GM21381 (cell line): ENCODE data around the gene ANKS3.

ENCODE experiments used
- ATAC-seq: cut with Tn5 transposase; IDR thresholded peaks from one replicate; pipeline ENCODE4 v1.9.1; 2021; ENCODE audit warnings: mild to moderate bottlenecking, moderate library complexity; ENCODE audit not compliant: unreplicated experiment

ANKS3 gene

GRCh38 chr16:4697848-4698291 is 36.2 kb downstream of the ANKS3 start:
- ATAC-seq, result no peak

DNA sequence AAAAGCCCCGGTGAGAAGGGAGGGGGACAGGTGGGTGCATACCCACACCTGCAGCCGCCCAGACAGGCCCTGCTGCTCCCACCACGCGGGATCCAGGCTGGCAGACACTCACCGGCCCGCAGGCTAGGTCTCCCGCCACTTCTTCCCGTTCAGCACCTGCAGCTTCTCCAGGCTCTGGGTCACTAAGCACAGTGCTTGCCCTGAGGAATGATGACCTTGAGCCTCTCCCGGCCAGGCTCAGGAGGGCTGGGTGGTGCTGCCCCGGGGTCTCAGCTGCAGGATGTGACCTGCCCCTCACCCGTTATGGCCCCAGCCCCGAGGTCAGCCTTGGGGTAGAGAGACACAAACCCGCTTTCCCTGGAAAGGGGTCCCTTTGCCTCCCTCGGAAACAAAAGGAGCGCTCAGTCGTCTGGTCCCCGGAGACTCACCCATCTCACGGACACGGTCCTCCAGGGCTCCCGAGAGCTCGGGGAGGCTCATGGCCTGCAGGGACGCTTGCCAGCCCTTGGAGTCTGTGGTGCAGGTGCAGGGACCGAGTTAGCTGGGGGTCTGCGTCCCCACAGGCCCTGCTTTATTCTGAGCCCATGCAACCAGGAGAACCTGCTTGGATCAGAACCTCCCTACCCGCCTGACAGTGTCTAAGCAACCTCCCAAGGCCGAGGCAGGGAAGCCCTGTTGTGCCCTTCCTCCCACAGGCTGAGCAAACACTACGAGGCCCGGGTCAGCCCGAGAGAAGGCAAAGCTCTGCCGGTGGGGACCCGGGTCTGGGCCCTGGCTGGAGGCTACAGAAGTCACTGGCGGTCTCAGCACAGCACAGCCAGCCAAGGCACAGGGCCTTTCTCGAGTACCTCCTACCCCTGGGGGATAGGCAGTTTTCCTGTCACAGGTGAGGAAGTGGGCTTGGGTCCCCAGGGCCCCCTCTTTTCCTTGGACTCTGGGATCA is 36.9 kb downstream of the ANKS3 start:
- ATAC-seq, result no peak

- ATAC-seq, result no peak
Measured at GRCh38 chr16:4696172-4696904, 37.7 kb downstream of the ANKS3 start.

DNA sequence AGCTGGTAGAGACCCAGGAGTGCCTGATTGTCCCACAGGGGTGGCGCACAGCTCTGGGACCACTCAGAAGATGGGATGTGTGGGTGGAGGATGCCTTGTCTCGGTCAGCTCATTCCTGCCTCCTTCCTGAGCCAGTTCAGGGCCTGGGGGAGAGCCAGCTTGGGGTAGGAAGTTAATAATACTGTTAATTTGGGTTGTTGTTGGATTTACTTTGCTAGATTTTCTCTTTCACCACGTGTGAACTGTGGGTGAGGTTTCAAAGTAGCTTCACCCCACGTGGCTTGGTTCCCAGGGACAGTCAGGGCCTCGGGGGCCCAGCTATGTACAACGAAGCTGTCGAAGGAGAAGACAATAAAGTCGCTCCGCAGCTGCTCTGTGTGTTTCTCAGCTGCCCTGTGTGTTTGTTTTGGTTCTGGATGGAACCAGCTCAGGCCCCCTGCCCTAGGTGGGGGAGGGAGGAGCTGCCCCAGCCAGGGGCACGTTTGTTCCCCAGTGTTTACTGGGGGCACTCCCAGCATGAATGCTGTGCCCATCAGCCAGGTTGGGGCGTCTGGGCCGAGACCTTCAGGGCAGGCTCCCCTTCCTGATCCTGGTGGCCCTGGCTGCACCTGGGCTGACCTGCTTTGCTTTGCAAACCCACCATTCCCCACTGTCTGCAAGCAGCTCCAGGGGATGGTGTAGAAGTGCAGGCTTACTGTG is 38.4 kb downstream of the ANKS3 start:
- ATAC-seq, result no peak

GRCh38 chr16:4694642-4695451 is 39.2 kb downstream of the ANKS3 start:
- ATAC-seq, result no peak

GRCh38 chr16:4693956-4694641 is 40.0 kb downstream of the ANKS3 start:
- peak; percentile 8 for ATAC-seq

DNA sequence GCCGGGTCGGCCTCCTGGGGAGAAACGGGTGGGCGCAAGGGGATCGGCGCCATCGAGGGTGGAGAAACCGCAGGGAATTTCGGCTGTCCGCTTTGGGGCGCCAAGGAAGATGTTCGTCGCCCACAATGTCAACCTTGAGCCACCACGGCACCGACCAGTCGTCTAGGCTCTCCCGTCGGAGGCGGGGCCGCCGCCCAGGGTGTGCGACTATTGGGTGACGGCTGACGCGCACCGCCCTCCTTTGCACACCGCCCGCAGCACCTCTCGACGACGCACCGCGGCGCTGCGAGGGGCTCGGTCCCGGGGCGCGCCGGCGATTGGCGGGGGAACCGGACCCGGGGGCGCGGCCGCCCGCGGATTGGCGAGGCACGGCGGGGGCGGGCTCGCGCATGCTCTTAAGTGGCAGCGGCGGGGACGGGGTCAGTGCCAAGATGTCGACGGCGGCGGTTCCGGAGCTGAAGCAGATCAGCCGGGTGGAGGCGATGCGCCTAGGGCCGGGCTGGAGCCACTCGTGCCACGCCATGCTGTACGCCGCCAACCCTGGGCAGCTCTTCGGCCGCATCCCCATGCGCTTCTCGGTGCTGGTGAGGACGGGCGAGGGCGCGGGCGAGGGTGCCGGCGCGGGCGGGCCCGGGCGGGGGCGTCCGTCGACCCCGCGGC is 40.6 kb downstream of the ANKS3 start, which contains the start of gene NUDT16L1:
Gene NUDT16L1, plus strand, starts transcription at position 267 of the 660 bp plus-strand sequence. Its CDS starts 165 bp downstream, at position 432.
- ATAC-seq, result peak; percentile 89

DNA sequence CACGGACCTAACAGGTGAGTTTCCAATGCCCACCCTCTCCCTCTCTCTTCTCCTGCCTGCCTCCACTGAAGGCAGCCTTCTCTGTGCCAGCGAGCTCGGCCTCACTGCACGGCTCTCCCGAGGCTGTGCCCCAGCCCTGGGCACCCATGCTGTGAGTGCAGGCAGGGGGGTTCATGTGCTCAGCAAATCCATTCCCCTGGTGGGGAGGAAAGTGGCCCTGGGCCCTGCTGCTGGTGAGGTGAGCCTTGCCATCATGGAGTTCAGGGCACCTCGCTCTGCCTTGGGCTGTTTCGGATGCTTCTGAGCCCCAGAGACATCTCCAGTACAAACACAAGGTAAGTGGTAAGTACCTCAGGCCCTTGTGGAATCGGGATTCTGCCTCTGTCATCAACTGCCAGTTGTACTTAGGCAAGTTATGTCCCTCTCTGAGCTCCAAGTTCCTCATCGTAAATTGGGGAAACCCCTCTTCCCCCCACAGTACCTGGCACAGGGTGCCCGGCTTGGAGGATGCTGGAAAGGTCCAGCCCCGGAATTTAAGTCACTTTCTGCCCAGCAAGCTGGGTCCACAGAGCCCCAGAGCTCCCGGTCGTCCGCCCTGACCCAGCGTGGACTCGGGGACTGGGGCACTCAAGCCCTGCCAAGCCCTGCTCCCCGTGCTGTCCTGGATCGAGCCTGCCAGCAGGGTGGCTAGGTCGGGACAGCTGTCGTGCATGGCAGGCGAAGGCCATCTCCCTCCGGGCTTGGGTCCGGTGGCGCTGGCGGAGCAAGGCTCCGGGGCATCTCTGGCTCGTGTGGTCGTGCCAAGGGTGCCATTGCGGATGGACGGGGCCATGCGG is 41.4 kb downstream of the ANKS3 start:
- peak; percentile 6 for ATAC-seq

DNA sequence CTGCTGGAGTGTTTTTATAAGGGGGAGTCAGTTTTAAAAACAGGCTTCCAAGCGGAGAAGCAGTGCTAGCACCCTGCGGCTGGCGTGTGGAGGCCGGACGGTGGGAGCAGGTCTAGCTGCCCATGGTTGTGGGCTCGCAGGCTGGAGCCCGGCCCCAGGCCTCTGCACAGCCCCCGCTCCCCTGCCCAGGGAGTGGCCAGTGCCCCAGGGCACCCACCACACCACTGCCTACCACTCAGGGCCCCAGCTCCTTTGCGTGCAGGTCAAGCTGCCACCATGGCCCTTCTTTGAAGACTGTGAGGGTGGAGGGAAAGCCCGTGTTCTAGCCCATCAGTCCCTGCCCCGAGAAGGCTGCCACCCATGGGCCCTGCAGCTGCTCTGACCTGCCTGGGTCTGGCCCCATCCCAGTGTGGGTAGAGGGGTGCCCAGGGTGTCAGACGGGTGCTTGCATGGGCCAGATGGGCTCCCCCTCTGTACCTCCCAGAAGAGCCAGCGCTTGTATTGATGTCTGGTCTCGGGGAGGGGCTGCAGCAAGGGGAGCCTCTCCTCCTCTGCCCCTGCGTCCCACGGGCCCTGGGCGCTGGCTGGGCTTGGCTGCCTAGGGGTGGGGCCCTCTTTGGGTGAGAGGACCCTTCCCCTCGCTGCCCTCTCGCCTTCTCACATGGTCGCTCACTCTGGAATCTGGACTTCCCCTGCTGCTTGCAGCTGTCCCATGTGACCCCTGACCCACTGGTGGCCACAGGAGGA is 42.2 kb downstream of the ANKS3 start:
- ATAC-seq, result no peak

GRCh38 chr16:4690946-4691665 is 43.0 kb downstream of the ANKS3 start:
- no peak for ATAC-seq

DNA sequence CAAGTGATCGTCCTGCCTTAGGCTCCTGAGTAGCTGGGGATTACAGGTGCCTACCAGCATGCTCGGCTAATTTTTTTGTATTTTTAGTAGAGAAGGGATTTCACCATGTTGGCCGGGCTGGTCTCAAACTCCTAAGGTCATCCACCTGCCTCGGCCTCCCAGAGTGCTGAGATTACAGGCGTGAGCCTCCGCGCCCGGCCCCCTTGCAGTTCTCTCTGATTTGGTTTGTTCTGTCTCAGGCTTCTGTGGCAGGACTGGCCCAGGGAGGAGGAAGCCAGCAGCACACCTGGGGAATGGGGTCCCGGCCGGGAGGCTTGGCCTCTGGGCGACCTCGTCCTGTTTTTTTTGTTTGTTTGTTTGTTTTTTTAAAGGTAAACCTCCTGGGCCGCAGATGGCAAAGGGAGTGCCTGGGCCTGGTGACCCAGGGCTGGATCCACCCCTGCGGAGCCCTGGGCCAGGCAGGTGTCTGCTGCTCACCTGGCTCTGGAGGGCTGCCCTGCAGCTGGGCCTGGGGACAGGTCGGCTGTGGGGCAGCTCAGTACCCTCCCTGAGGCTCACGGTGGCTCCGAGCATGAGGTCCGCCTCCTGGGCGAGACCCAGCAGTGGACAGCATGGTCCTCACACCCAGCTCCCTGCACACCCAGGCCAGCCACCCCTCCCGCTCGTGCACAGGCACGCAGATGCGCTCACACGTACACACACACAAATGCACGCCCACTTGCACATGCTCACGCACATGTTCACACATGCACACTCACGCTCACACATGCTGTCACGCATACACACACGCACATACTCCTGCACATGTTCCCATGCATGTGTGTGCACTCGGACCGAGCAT is 44.0 kb downstream of the ANKS3 start:
- no peak for ATAC-seq

DNA sequence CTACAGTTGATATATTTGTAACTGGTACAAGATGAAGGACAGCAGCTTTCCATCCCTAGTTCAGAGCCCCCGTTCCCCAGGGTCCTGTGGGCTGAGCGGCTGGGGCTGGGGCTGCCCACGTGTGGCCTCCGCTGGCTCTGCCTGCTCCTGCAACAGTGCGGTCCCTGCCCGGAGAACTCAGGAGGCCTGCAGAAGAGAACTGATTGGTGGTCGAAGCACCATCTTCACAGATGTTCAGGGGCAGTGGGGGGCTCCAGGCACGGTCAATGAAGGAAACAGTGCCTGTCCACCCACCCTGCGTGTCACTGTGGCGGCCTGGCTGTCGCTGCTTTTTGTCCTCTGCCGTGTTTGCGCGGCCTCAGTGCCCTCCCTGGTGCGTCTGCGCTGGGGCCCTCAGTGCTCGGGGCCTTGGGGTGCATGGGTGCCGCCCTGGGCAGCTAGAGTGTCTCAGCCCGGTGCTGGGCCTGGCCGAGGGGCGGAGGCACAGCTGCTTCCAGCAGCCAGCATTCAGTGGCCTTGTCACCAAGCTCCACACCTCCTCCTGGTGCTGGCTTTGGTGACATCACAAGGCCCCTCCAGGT is 44.9 kb downstream of the ANKS3 start:
- ATAC-seq, result no peak

GRCh38 chr16:4688674-4689045 is 45.4 kb downstream of the ANKS3 start:
- ATAC-seq, result no peak

DNA sequence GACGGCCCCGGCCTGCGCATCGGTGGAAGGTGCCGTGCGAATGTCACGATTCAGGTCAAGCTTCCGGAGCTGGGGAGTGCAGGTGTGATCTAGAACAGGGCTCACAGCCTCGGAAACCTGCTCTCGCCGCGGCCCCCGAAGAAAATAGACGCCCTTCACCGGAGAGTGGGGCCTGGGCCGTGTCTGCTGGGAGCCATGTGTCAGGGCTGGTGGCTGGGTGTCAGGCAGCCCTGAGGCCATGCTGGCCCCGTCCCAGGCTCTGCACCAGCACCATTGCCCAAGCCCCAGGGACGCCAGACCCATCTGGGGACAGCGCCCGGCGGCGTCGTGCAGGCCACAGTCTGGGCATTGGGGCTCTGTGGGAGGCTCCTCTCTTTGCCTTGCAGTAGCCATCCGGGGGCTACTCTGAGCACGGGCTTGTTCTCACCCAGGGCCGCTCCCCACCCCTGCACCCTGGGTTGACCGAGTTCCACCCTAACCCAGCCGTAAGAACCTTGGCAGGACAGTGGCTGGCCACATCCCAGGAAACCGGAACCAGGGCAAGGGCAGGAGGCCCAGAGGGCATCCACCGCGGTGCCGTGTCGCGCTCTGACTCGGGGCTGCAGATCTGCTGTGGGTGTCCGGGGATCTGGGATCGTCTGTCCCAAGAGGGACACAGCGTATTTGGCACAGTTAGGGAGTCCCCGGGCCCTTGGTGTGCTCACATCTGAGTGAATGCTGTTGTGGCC is 46.0 kb downstream of the ANKS3 start:
- ATAC-seq, result no peak

DNA sequence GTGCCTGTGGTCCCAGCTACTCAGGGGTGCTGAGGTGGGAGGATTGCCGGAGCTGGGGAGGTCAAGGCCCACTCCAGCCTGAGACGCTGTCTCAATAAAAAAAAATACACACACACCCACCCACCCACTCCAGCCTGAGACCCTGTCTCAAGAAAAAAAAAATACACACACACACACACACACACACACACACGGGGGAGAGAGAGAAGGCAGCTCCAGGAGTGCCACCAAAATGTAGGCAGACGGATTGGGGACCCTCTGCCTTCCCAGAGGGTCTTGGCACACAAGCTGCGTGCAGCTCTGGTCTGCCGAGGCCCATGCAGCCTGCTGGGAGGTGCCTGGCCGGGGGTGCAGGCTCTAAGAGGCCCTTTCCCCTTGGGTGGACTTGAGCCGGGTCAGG is 46.7 kb downstream of the ANKS3 start:
- no peak for ATAC-seq
